ENCODE results near the gene SEC61G.
A peak's percentile ranks its signal among the peaks of the same experiment; 100 is the strongest.

SEC61G gene

GRCh38 chr7:54796150-54796549, 37.1 kb upstream of the SEC61G start:
- TF ChIP-seq CTCF (IDR thresholded peaks at IDR 0.05; ENCODE audit: low read depth, low read length), result no peak
- no peak overlapping the region for H3K4me3 ChIP-seq (ENCODE audit: low read depth, low read length)

- H3K4me3 ChIP-seq (ENCODE audit: low read depth, low read length), result no peak overlapping the region
- TF ChIP-seq CTCF (IDR thresholded peaks at IDR 0.05; ENCODE audit: low read depth, low read length), result no peak
Observed at GRCh38 chr7:54792383-54792782, 33.4 kb upstream of the SEC61G start.

- H3K4me3 ChIP-seq (ENCODE audit: low read depth, low read length), result no peak overlapping the region
- TF ChIP-seq CTCF (IDR thresholded peaks at IDR 0.05; ENCODE audit: low read depth, low read length), result peak; percentile 58
Observed at GRCh38 chr7:54788664-54789063, 29.7 kb upstream of the SEC61G start.

- no peak overlapping the region for H3K4me3 ChIP-seq (ENCODE audit: low read depth, low read length)
- no peak for TF ChIP-seq CTCF (IDR thresholded peaks at IDR 0.05; ENCODE audit: low read depth, low read length)
Observed at GRCh38 chr7:54785261-54785660, 26.2 kb upstream of the SEC61G start.

- no peak overlapping the region for H3K4me3 ChIP-seq (ENCODE audit: low read depth, low read length)
- no peak for TF ChIP-seq CTCF (IDR thresholded peaks at IDR 0.05; ENCODE audit: low read depth, low read length)
Observed at GRCh38 chr7:54783952-54784351, 24.9 kb upstream of the SEC61G start.

- TF ChIP-seq CTCF (IDR thresholded peaks at IDR 0.05; ENCODE audit: low read depth, low read length), result no peak
- H3K4me3 ChIP-seq (ENCODE audit: low read depth, low read length), result no peak overlapping the region
Observed at GRCh38 chr7:54782829-54783228, 23.8 kb upstream of the SEC61G start.

- no peak overlapping the region for H3K4me3 ChIP-seq (ENCODE audit: low read depth, low read length)
- no peak for TF ChIP-seq CTCF (IDR thresholded peaks at IDR 0.05; ENCODE audit: low read depth, low read length)
Observed at GRCh38 chr7:54782314-54782713, 23.3 kb upstream of the SEC61G start.
